BLaER1 (cell line): ENCODE data around the gene CYB561.

ENCODE experiments used
- H3K27ac ChIP-seq: shearing (Covaris generic); formaldehyde crosslinking; 2 replicates; pipeline ENCODE4 v1.8.1; 2022
- H3K27me3 ChIP-seq: shearing (Covaris generic); formaldehyde crosslinking; 2 replicates; pipeline ENCODE4 v1.8.1; 2022
- H3K36me3 ChIP-seq: shearing (Covaris generic); formaldehyde crosslinking; 2 replicates; pipeline ENCODE4 v1.8.1; 2022
- H3K4me1 ChIP-seq: shearing (Covaris generic); formaldehyde crosslinking; 2 replicates; pipeline ENCODE4 v1.8.1; 2022
- H3K4me2 ChIP-seq: shearing (Covaris generic); formaldehyde crosslinking; 2 replicates; pipeline ENCODE4 v1.8.1; 2022
- H3K4me3 ChIP-seq: shearing (Covaris generic); formaldehyde crosslinking; 2 replicates; pipeline ENCODE4 v1.8.1; 2022
- H3K9ac ChIP-seq: shearing (Covaris generic); formaldehyde crosslinking; 2 replicates; pipeline ENCODE4 v1.8.1; 2022
- H3K9me3 ChIP-seq: shearing (Covaris generic); formaldehyde crosslinking; 2 replicates; pipeline ENCODE4 v1.8.1; 2022
- H4K20me1 ChIP-seq: shearing (Covaris generic); formaldehyde crosslinking; 2 replicates; pipeline ENCODE4 v1.8.1; 2022
- Cebpa-rat ChIP-seq: shearing (Covaris generic); IDR thresholded peaks from 2 replicates; pipeline ENCODE4 v1.8.1; 2022

Gene CYB561

DNA sequence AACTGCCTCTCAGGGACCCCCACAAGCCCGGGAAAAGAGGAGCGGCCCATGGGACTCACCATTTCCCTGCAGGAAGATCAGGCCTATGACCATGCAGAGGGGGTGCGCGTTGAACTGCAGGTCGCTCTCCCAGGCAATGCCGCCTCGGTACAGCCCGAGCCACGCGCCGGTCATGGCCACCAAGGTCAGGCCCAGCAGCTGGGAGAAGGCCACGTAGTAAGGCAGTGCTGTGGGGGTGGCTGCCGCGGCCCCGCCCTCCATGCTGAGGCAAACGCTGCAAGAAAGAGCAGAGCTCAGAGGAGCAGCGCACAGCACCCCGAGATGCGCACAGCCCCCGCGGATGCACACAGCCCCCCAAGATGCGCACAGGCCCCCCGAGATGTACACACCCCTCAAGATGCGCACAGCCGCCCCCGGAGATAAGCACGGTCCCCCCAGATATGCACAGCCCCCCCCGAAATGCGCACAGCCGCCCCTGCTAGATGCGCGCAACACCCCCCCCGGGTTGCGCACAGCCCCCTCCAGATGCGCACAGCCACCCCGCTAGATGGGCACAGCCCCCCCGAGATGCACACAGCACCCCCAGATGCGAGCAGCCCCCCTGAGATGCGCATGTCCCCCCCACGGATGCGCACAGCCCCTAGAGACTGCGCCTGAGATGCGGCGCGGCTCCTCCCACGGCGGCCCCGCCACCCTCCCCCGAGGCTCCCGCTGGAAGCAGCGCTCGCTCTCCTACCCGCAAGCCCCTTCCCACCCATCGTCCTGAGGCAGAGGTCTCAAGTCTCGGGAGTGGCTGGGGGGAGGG is 8.6 kb downstream of the CYB561 start:
- H3K36me3 ChIP-seq, result no peaks in the 10 kb centered on the region
- peaks cover 68% of the 10 kb centered on the region for H3K4me1 ChIP-seq
- no peak overlapping the region for H3K27ac ChIP-seq
- H3K9me3 ChIP-seq, result no peaks in the 10 kb centered on the region
- 0 out of 2 replicates have a peak overlapping the region, but pooled peaks have one; percentile 82 for H3K4me2 ChIP-seq
- no peak for TF ChIP-seq Cebpa-rat
- H3K27me3 ChIP-seq, result no peaks in the 10 kb centered on the region
- no peak overlapping the region for H3K4me3 ChIP-seq
- H4K20me1 ChIP-seq, result peaks cover 2% of the 10 kb centered on the region; the same call in 1 of the 2 replicates
- H3K9ac ChIP-seq, result no peak overlapping the region

DNA sequence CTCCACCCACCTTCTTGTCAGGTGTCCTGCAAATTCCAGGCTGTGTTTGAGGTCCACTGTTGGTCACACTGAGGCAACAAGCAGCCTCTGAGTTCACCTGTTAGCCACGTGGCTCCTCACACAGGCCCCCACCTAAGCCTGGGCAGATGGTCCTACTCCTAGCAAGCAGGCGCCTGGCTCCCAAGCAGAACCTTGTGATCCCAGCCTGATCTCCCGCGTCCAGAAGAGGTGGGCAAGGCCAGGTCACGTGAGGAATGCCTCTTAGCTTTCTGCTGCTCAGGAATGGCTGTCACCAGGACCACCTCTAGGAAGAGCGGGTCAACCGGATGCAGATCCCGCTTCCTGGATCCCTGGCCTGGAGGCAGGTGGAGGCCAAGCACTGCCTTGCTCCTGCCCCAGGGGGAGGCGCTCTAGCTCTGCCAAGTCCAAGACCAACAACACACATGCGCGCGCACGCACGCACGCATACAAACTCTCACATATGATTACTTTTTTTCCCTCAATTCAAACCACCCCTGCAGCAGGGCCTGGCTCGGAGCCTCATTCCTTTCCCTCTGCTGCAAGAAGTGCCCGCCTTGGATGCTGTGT is 9.5 kb downstream of the CYB561 start:
- peaks cover 68% of the 10 kb centered on the region for H3K4me1 ChIP-seq

DNA sequence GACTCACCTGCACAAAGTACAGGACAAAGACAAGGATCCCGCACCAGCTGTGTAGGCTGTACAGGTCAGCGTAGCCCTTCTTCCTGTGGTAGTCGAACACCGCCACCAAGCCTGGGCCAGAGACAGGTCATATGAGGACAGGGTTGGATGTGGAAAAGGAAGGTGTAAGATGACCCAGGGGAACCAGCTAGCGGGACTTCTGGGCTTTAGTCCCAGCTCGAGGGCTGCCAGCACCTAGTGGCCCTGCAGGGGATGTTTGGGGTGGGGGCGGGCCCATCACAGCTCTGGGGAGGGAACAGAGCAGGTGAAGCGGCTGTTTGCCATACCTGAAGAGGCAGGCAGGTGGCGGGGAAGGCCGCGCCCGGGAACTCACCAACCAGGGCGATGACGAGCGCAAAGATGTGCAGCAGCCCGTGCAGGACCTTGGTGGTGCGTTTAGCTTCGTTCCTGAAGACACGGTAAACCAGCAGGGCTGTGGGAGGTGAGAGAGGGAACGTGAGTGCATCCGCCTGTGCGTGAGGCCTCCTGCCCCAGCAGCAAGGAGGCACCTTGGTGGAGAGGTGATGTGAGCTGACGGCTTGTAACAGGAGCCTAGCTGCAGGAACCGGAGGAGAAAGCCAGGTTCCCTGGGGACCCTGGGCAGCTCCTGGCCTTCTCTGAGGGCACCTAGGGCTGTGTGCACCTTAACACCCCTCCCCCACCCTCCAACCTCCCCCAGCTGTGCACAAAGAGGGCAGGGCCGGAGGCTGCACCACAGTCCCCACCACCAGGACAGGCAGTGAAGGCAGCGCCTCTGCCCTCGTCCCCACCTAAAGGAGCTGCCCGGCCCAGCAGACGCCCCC is 10.2 kb downstream of the CYB561 start:
- no peaks in the 10 kb centered on the region for H3K36me3 ChIP-seq
- H3K27me3 ChIP-seq, result no peaks in the 10 kb centered on the region
- no peak overlapping the region for H3K9ac ChIP-seq
- TF ChIP-seq Cebpa-rat, result no peak
- H3K4me2 ChIP-seq, result peak overlapping the region; percentile 82
- no peak overlapping the region for H3K4me3 ChIP-seq
- H3K27ac ChIP-seq, result no peak overlapping the region
- H4K20me1 ChIP-seq, result no peaks in the 10 kb centered on the region
- H3K4me1 ChIP-seq, result peaks cover 68% of the 10 kb centered on the region
- no peaks in the 10 kb centered on the region for H3K9me3 ChIP-seq

More for the DNA sequence above, 9.5 kb downstream of the CYB561 start:
- Histone ChIP-seq H3K4me3 (no peak overlapping the region), H4K20me1 (no peaks in the 10 kb centered on the region), H3K9me3 (no peaks in the 10 kb centered on the region), H3K27me3 (no peaks in the 10 kb centered on the region), H3K27ac (no peak overlapping the region), H3K9ac (no peak overlapping the region), H3K36me3 (no peaks in the 10 kb centered on the region), H3K4me2 (peak overlapping the region; percentile 82)
- TF ChIP-seq Cebpa-rat, result no peak

DNA sequence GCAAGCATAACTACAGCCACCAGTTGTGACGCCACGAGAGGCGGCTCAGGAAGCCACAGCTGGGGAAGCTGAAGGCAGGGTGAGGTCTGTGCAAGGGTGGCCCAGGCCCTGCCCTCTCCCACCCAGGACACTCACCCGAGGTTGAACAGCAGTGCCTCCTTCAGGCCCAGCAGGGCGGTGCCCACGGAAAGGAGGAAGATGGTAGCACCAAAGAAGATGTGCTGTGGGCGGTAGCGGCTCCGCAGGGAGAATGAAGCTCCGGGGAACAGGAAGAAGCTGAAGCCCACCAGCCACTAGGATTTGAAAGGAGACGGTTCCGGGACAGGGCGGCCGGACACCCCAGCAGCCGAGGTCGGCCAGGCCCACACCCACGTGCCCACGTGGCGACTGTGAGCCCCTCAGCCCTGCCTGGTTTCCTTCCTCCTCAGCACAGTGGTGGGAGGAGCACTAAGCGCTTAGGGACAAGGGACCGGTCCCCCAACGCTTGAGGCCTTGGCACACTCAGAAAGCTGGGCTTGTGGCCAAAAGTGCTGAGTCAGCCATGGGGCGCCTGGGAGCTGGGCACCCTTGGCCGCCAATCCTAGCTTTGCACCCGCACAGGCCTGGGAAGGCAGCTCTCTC is 11.0 kb downstream of the CYB561 start:
- no peaks in the 10 kb centered on the region for H3K27me3 ChIP-seq
- H3K4me1 ChIP-seq, result peaks cover 65% of the 10 kb centered on the region
- no peak overlapping the region; the same call in 1 of the 2 replicates for H3K27ac ChIP-seq
- no peak overlapping the region for H3K4me3 ChIP-seq
- no peaks in the 10 kb centered on the region for H4K20me1 ChIP-seq
- peak overlapping the region; percentile 82 for H3K4me2 ChIP-seq
- no peaks in the 10 kb centered on the region for H3K36me3 ChIP-seq
- TF ChIP-seq Cebpa-rat, result no peak
- no peak overlapping the region for H3K9ac ChIP-seq
- no peaks in the 10 kb centered on the region for H3K9me3 ChIP-seq

DNA sequence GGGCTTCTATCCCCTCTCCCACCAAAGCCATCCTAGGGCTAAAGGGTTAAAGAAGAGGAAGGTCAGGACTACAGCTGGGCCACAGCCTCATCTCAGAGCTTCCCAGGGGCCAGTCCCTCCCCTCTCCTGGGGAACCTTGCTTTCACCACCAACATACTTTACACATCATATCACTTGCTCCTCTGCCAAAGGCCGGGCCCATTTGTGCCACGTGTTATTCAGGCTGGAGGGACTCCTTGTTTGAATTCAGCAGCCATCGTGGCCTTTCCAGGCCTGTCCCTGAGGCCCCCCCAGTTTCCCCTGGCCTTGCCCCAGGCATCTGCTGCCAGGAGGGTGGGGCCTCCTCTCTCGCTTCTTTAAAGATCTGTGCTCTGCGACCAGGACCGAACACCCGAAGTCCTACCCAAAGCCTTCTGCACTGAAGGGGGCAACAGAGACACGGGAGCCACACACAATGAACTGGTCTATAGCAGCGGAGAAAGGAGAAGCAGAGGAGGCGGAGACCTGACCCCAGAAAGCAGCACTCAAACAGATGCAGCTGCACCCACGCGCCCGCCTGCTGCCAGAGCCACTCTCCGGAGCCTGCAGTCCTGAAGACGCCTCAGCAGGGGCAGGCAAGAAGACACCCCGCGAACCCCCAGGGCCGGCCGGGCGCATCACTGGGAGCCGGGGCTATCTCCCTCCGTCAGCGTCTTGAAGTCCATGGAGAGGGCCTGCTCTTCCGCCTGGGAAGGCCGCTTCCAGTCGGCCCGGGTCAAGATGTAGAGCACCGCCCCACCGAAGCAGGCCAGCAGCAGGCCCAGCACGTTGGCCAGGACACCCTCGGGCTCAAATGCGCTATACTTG is 12.1 kb downstream of the CYB561 start:
- Histone ChIP-seq H3K9me3 (no peaks in the 10 kb centered on the region), H3K36me3 (no peaks in the 10 kb centered on the region), H3K9ac (peak overlapping the region; percentile 36; the same call in 1 of the 2 replicates), H3K4me3 (no peak overlapping the region), H3K27me3 (no peaks in the 10 kb centered on the region), H3K4me2 (peak overlapping the region; percentile 82), H3K27ac (peak overlapping the region; percentile 48), H4K20me1 (no peaks in the 10 kb centered on the region), H3K4me1 (peaks cover 55% of the 10 kb centered on the region)
- no peak for TF ChIP-seq Cebpa-rat

DNA sequence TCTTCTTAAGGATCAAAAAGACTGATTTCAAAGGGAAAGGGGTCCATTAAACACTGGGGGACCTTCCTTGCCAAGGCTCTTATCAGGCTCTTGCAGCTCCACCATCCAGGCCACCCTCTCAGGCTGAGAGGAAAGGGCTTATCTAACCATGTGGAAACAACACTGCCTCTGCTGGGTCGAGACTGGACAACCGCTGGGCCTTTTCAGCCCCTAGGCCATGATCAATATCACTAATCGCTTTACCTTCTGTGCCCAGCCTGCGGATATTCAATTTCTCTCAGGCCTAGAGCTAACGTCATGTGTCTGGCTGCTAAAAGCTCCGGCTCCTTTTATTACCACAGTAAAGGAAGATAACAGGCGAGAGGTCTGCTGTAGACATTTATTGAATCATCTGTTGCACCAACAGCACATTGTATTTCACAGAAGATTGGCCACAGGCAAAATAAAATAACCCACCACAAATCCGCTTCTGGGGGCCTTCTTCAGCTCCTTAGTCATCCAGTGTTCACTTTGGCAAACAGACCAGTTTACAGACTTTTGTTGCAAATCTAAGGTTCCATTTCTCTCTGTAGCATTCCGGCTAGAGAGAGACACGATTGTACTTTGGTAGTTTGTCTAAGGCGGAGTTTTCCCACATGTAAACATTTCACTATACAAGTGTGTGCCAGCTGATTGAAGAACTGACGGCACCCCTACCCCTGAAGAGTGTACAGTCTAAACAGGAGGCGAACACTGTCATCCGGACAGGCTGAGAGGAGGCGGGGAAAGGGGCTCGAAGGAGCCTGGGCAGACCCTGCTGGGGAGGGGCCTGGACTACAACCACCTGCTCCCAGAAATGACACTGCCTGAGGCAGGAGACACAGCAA is 13.9 kb downstream of the CYB561 start:
- Histone ChIP-seq H3K4me1 (peaks cover 62% of the 10 kb centered on the region), H3K9me3 (no peaks in the 10 kb centered on the region), H3K4me3 (no peak overlapping the region), H4K20me1 (no peaks in the 10 kb centered on the region), H3K27ac (no peak overlapping the region), H3K4me2 (no peak overlapping the region), H3K9ac (no peak overlapping the region), H3K27me3 (no peaks in the 10 kb centered on the region), H3K36me3 (no peaks in the 10 kb centered on the region)
- no peak for TF ChIP-seq Cebpa-rat

DNA sequence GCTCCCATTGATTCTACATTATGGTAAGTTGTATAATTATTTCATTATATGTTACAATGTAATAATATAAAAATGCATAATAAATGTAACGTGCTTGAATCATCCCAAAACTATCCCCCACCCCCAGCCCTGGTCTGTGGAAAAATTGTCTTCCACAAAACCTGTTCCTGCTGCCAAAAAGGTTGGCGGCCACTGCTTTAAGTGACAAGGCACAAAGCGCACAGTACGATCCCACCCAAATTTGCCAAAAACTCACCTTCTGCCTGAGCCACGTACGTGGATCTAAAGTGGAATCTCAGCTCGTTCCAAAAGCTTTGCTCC is 14.5 kb downstream of the CYB561 start:
- no peaks in the 10 kb centered on the region for H3K9me3 ChIP-seq
- no peaks in the 10 kb centered on the region for H4K20me1 ChIP-seq
- TF ChIP-seq Cebpa-rat, result no peak
- no peak overlapping the region for H3K4me3 ChIP-seq
- no peaks in the 10 kb centered on the region for H3K36me3 ChIP-seq
- no peak overlapping the region for H3K4me2 ChIP-seq
- H3K27me3 ChIP-seq, result no peaks in the 10 kb centered on the region
- H3K9ac ChIP-seq, result no peak overlapping the region
- no peak overlapping the region for H3K27ac ChIP-seq
- H3K4me1 ChIP-seq, result peaks cover 62% of the 10 kb centered on the region

DNA sequence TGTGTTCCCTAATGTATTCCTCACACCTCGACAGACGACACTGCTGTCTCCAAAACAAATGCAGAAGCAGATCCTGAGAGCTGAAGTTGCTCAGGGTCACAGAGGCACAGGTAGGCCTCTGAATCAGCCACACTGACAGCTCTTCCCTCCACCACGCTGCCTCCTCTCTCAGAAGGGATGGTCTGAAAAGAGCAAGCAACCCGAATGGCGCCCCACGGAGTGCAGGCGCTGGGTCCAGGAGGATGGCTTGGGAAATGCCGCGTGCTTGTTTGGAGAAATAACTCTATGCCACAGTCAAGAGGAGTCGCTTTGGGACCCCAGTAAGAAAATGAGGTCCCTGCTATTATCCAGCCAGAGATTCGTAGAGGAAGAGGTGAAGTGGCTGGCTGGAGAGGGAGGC is 15.9 kb downstream of the CYB561 start:
- Histone ChIP-seq H3K4me3 (no peak overlapping the region), H3K9ac (no peak overlapping the region), H3K27ac (no peak overlapping the region), H3K9me3 (no peaks in the 10 kb centered on the region), H3K27me3 (no peaks in the 10 kb centered on the region), H3K4me2 (no peak overlapping the region), H3K4me1 (peaks cover 61% of the 10 kb centered on the region), H3K36me3 (no peaks in the 10 kb centered on the region), H4K20me1 (peaks cover 6% of the 10 kb centered on the region; the same call in 1 of the 2 replicates)
- no peak for TF ChIP-seq Cebpa-rat
